Keratinocyte (primary cell): Measurements from ENCODE around the gene ADRB1.

Experiments used
- CTCF ChIP-seq, 3 experiments: IDR thresholded peaks in 1 of 3; conservative IDR thresholded peaks in 1 of 3; optimal IDR thresholded peaks in 1 of 3; 2 replicates in 2 of 3; 3 replicates in 1 of 3; pipeline versions ENCODE3 to v1.5.1; 2011; ENCODE audit warnings: low read length in 3 of 3, mild to moderate bottlenecking in 3 of 3, moderate library complexity in 2 of 3, control low read depth in 1 of 3, inconsistent platforms in 1 of 3; ENCODE audit not compliant: insufficient read depth in 2 of 3; ENCODE audit errors: extremely low read depth in 1 of 3
- EZH2 ChIP-seq: IDR thresholded peaks from one replicate; pipeline ENCODE4 v1.6.1; 2012; ENCODE audit warnings: inconsistent platforms, mild to moderate bottlenecking, low read length, moderate library complexity

DNA sequence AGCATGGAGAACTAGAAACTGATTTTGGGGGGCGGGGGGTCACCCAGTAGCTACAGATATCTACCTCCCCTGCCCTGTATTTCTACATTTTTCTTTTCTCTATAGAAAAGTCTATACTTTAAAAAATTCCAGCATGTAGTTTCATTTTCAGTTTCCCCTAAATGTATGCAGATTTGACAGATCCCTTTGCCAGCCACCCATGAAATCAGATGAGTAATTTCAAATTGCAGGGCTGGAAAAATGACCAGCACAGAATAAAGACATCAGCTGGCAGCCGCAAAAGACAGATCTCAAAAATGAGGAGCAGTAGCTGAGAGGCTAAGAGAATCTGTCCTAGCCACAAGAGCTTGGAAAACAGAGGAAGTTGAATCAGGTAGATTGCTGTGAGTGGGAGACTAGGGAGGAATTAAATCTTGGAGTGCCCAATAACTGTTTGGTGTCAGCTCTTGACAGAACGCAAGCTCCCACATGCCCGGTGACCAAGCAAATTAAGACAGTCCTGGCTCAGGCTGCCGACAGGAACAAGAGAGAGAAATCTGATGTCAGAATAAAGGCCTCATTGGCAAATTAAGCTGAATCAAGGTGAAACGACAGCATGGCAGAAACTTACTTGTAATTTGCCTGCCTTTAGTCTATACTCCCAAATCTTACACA lies 24.5 kb downstream of the ADRB1 start:
- TF ChIP-seq CTCF (optimal IDR thresholded peaks at IDR 0.05 in 1 of 3, IDR thresholded peaks at IDR 0.05 in 1 of 3, conservative IDR thresholded peaks at IDR 0.05 in 1 of 3; ENCODE audit: extremely low read depth in 1 of 3, insufficient read depth in 2 of 3, low read length in 3 of 3) (no peak), EZH2 (no peak)
